Natural killer cell (primary cell): ENCODE measurements around the gene ASCC3. TPM values are rescaled to one million over a fixed set of nuclear protein-coding genes. Genes with fewer than 3 reads are reported as not detected.

Source experiments
- ATAC-seq, 3 donors: fragments of 150-1000 bp in 2 of 3; fragments of 200-7000 bp in 1 of 3; cut with Tn5 transposase; 1 replicate in 1 of 3; 2 replicates in 2 of 3; pipeline ENCODE4 v1.10.0; 2021; ENCODE audit warnings: mild to moderate bottlenecking in 2 of 3, moderate library complexity in 2 of 3
- DNase-seq, 2 donors: peaks; one replicate each; pipeline versions ENCODE4 v3.0.0 to v3.0.0-alpha.2; 2013 to 2021; ENCODE audit warnings: mixed read lengths in 1 of 2
- H3K27ac ChIP-seq: one replicate; pipeline ENCODE4 v1.5.1; 2013; ENCODE audit warnings: mild to moderate bottlenecking, low read length
- H3K27me3 ChIP-seq: one replicate; pipeline ENCODE4 v1.6.1; 2013; ENCODE audit warnings: low read length; ENCODE audit not compliant: control insufficient read depth, insufficient read depth
- H3K36me3 ChIP-seq: one replicate; pipeline ENCODE4 v1.6.1; 2013; ENCODE audit warnings: low read length; ENCODE audit not compliant: control insufficient read depth, insufficient read depth
- H3K4me1 ChIP-seq: one replicate; pipeline ENCODE4 v1.6.1; 2013; ENCODE audit warnings: low read length; ENCODE audit not compliant: control insufficient read depth, insufficient read depth
- H3K4me3 ChIP-seq: one replicate; pipeline ENCODE4 v1.5.1; 2013; ENCODE audit warnings: low read length
- H3K9me3 ChIP-seq: one replicate; pipeline ENCODE4 v1.6.1; 2013; ENCODE audit warnings: low read length; ENCODE audit not compliant: control insufficient read depth, insufficient read depth
- H3K27ac Mint-ChIP-seq, 2 donors: one replicate each; pipeline ENCODE4 v1.8.0; 2022; ENCODE audit warnings: mild to moderate bottlenecking in 2 of 2, mixed read lengths in 2 of 2, moderate library complexity in 1 of 2
- H3K27me3 Mint-ChIP-seq, 2 donors: one replicate each; pipeline ENCODE4 v1.8.0; 2022; ENCODE audit warnings: low read depth in 2 of 2, mixed read lengths in 2 of 2
- H3K36me3 Mint-ChIP-seq: one replicate; pipeline ENCODE4 v1.8.0; 2022; ENCODE audit warnings: mixed read lengths
- H3K4me1 Mint-ChIP-seq, 2 donors: one replicate each; pipeline ENCODE4 v1.8.0; 2022; ENCODE audit warnings: mixed read lengths in 2 of 2
- H3K4me3 Mint-ChIP-seq: one replicate; pipeline ENCODE4 v1.8.0; 2022; ENCODE audit warnings: mild to moderate bottlenecking, moderate library complexity, mixed read lengths
- H3K9me3 Mint-ChIP-seq, 2 donors: one replicate each; pipeline ENCODE4 v1.8.0; 2022; ENCODE audit warnings: mixed read lengths in 2 of 2
- CTCF ChIP-seq: fragments of 200-600 bp; IDR thresholded peaks from one replicate; pipeline ENCODE4 v1.8.0; 2022; ENCODE audit warnings: antibody characterized with exemption
- WGBS: methylation state at CpG from one replicate; pipeline ENCODE4 v1.1.7; 2013; ENCODE audit warnings: missing lambda C conversion rate; ENCODE audit not compliant: insufficient coverage; 5-methylcytosine and 5-hydroxymethylcytosine counted together
- intact Hi-C: fragments of 100-400 bp; cut with micrococcal nuclease; formaldehyde crosslinking; loops from one replicate; pipeline ENCODE4 v1.14.2; 2022
- total RNA-seq, 4 donors: library from RNA; stranded (reverse); fragments of 120-200 nt in 1 of 4; gene quantifications; one replicate each; pipeline versions ENCODE4 v1.2.3 to v1.2.4, GENCODE V29; 2013 to 2022

The ASCC3 gene
- total RNA-seq, 3 donors from 2014 or later (not counting 1 experiment from before 2014, with no cell fraction given): 42.3 to 50.0 (median 44.1) TPM

- Histone ChIP-seq H3K4me3 (no peak overlapping the region), H3K27me3 (no peaks in the 10 kb centered on the region), H3K27ac (no peak overlapping the region), H3K4me1 (no peaks in the 10 kb centered on the region), H3K9me3 (no peaks in the 10 kb centered on the region), H3K36me3 (no peaks in the 10 kb centered on the region)
- Mint-ChIP-seq H3K36me3 (no peaks in the 10 kb centered on the region), H3K27ac (peak overlapping the region; percentile 16 to 40), H3K4me3 (no peak overlapping the region), H3K9me3 (peaks cover 0 to 2% of the 10 kb centered on the region in 2 donors), H3K4me1 (no peaks in the 10 kb centered on the region), H3K27me3 (no peaks in the 10 kb centered on the region)
- TF ChIP-seq CTCF: no peak
- ATAC-seq (no peak), DNase-seq (no peak)
- intact Hi-C loops: no loop called here
- WGBS: 80% methylated on average over 2 of the region's 4 CpGs
Observed at GRCh38 chr6:100577425-100577824, 303.7 kb downstream of the ASCC3 start.

GRCh38 chr6:100575921-100576320 lies 305.2 kb downstream of the ASCC3 start:
- no peaks in the 10 kb centered on the region for H3K27me3 Mint-ChIP-seq
- no peak overlapping the region for H3K27ac ChIP-seq
- H3K36me3 Mint-ChIP-seq: peaks cover 5% of the 10 kb centered on the region
- peaks cover 0 to 2% of the 10 kb centered on the region in 2 donors for H3K9me3 Mint-ChIP-seq
- no peaks in the 10 kb centered on the region for H3K36me3 ChIP-seq
- no peaks in the 10 kb centered on the region for H3K27me3 ChIP-seq
- DNase-seq (no peak), ATAC-seq (no peak)
- H3K9me3 ChIP-seq: no peaks in the 10 kb centered on the region
- intact Hi-C loops: no loop called here
- WGBS: 96% methylated on average over 3 of the region's 4 CpGs
- no peak overlapping the region for H3K27ac Mint-ChIP-seq
- TF ChIP-seq CTCF: no peak
- H3K4me3 Mint-ChIP-seq: no peak overlapping the region
- no peak overlapping the region for H3K4me3 ChIP-seq
- H3K4me1 ChIP-seq: no peaks in the 10 kb centered on the region
- no peaks in the 10 kb centered on the region for H3K4me1 Mint-ChIP-seq

GRCh38 chr6:100574836-100575235 lies 306.3 kb downstream of the ASCC3 start:
- ATAC-seq (no peak), DNase-seq (no peak)
- H3K4me1 Mint-ChIP-seq: no peaks in the 10 kb centered on the region
- 100% methylated on average over 1 of the region's 2 CpGs for WGBS
- peaks cover 8% of the 10 kb centered on the region for H3K36me3 Mint-ChIP-seq
- no peak overlapping the region for H3K4me3 Mint-ChIP-seq
- H3K27me3 Mint-ChIP-seq: no peaks in the 10 kb centered on the region
- H3K9me3 ChIP-seq: no peaks in the 10 kb centered on the region
- no peak overlapping the region for H3K4me3 ChIP-seq
- H3K9me3 Mint-ChIP-seq: peaks cover 0 to 2% of the 10 kb centered on the region in 2 donors
- no peak for TF ChIP-seq CTCF
- no peaks in the 10 kb centered on the region for H3K36me3 ChIP-seq
- no peak overlapping the region for H3K27ac ChIP-seq
- intact Hi-C loops: no loop called here
- no peaks in the 10 kb centered on the region for H3K27me3 ChIP-seq
- no peaks in the 10 kb centered on the region for H3K4me1 ChIP-seq
- H3K27ac Mint-ChIP-seq: no peak overlapping the region

- Mint-ChIP-seq H3K27ac (no peak overlapping the region), H3K36me3 (peaks cover 8% of the 10 kb centered on the region), H3K4me3 (no peak overlapping the region), H3K4me1 (no peaks in the 10 kb centered on the region), H3K9me3 (no peaks in the 10 kb centered on the region), H3K27me3 (no peaks in the 10 kb centered on the region)
- Histone ChIP-seq H3K27ac (no peak overlapping the region), H3K9me3 (no peaks in the 10 kb centered on the region), H3K36me3 (no peaks in the 10 kb centered on the region), H3K4me3 (no peak overlapping the region), H3K27me3 (no peaks in the 10 kb centered on the region), H3K4me1 (no peaks in the 10 kb centered on the region)
- DNase-seq: no peak
- ATAC-seq: no peak
- no peak for TF ChIP-seq CTCF
- intact Hi-C loops: no loop called here
Observed at GRCh38 chr6:100573166-100573565, 308.0 kb downstream of the ASCC3 start.
